SK-N-SH treated with all-trans-retinoic acid at 6 μM for 48 hours (cell line): ENCODE results near the gene ARHGEF25.

ENCODE experiments used
- ARNTL ChIP-seq: fragments of 450-650 bp; formaldehyde crosslinking; IDR thresholded peaks from 2 replicates; pipeline ENCODE4 v1.5.0; 2020; ENCODE audit warnings: low read depth, mild to moderate bottlenecking, moderate library complexity, borderline replicate concordance
- BACH2 ChIP-seq: fragments of 250-450 bp; sonication (Bioruptor Pico); IDR thresholded peaks from 2 replicates; pipeline ENCODE4 v1.9.0; 2021; ENCODE audit warnings: mild to moderate bottlenecking, borderline replicate concordance
- CREB5 ChIP-seq: fragments of 250-450 bp; sonication (Bioruptor Pico); IDR thresholded peaks from 2 replicates; pipeline ENCODE4 v1.5.1; 2020; ENCODE audit warnings: low read depth, mild to moderate bottlenecking, moderate library complexity
- CSDC2 ChIP-seq: fragments of 250-450 bp; sonication (Bioruptor Pico); IDR thresholded peaks from 2 replicates; pipeline ENCODE4 v1.5.0; 2020; ENCODE audit warnings: mild to moderate bottlenecking, moderate library complexity
- POU6F1 ChIP-seq: fragments of 250-450 bp; sonication (Bioruptor Pico); IDR thresholded peaks from 2 replicates; pipeline ENCODE4 v1.8.0; 2021; ENCODE audit warnings: low read depth, mild to moderate bottlenecking, moderate library complexity, borderline replicate concordance
- PPARA ChIP-seq: fragments of 250-450 bp; sonication (Bioruptor Pico); IDR thresholded peaks from 2 replicates; pipeline ENCODE4 v1.5.0; 2020; ENCODE audit warnings: mild to moderate bottlenecking, borderline replicate concordance
- RARB ChIP-seq: fragments of 250-450 bp; sonication (Bioruptor Pico); IDR thresholded peaks from 2 replicates; pipeline ENCODE4 v1.8.0; 2021; ENCODE audit warnings: mild to moderate bottlenecking, moderate library complexity

- TF ChIP-seq POU6F1 (CRISPR knock-in tag) (no peak), ARNTL (CRISPR knock-in tag) (no peak), PPARA (CRISPR knock-in tag) (no peak), BACH2 (CRISPR knock-in tag) (no peak), CREB5 (CRISPR knock-in tag) (no peak), CSDC2 (CRISPR knock-in tag) (no peak), RARB (no peak)
These were observed 3.1 kb downstream of the ARHGEF25 start for GRCh38 chr12:57614178-57614947.
